K562 (cell line): ENCODE results near the gene ADRA2A. TPM values are rescaled to one million over a fixed set of nuclear protein-coding genes. Genes with fewer than 3 reads are reported as not detected.

ENCODE experiments used
- ATAC-seq: fragments of 200-7000 bp; cut with Tn5 transposase; 3 replicates; pipeline ENCODE4 v1.9.1; 2020; ENCODE audit warnings: moderate library complexity
- BruUV-seq: library from RNA; stranded (reverse); fragments of 400-500 nt; replicated peaks from 2 replicates; lab custom pipeline; 2021; lab: Mats Ljungman, UMichigan
- CTCF ChIA-PET: fragments of 300-600 bp; formaldehyde crosslinking; extraction: SDS; loops from one replicate; lab custom pipeline; 2021; ENCODE audit warnings: low intra/inter-chr PET ratio; lab: Yijun Ruan, JAX
- POLR2A ChIA-PET: fragments of 300-600, 350-650 bp; sonication (Branson Sonifier 250); formaldehyde crosslinking; extraction: SDS; loops from one replicate; lab custom pipeline; 2021; ENCODE audit warnings: antibody characterized with exemption, inconsistent platforms; lab: Yijun Ruan, JAX
- DNase-seq, 4 experiments: peaks; one replicate each; pipeline versions ENCODE4 v3.0.0 to v3.0.0-alpha.2; 2011 to 2018; ENCODE audit warnings: low spot score in 3 of 4, mixed read lengths in 3 of 4; ENCODE audit errors: extremely low read depth in 1 of 4
- FAIRE-seq: peaks from 2 replicates; lab custom pipeline; 2011; peaks lifted over from hg19 to GRCh38; lab: Jason Lieb, UNC
- H2AFZ ChIP-seq: 2 replicates; pipeline ENCODE4 v1.6.0; 2011; ENCODE audit warnings: low read depth, low read length, control low read depth, inconsistent platforms
- H3K27ac ChIP-seq: fragments of 200-600 bp; 3 replicates; pipeline ENCODE4 v1.8.0; 2011; ENCODE audit warnings: low read depth, mild to moderate bottlenecking, control low read depth, inconsistent platforms, low read length, moderate library complexity, mixed read lengths; ENCODE audit errors: extremely low read depth
- H3K27me3 ChIP-seq, 2 experiments: fragments of 300-600 bp in 1 of 2; 2 replicates in 1 of 2; 3 replicates in 1 of 2; pipeline versions ENCODE4 v1.6.0 to v1.8.0; 2011; ENCODE audit warnings: inconsistent platforms in 2 of 2, low read length in 2 of 2, mild to moderate bottlenecking in 1 of 2, mixed read lengths in 1 of 2, moderate library complexity in 1 of 2; ENCODE audit not compliant: control insufficient read depth in 2 of 2, insufficient read depth in 2 of 2
- H3K36me3 ChIP-seq: fragments of 300-600 bp; 3 replicates; pipeline ENCODE4 v1.8.0; 2011; ENCODE audit warnings: mild to moderate bottlenecking, low read length, inconsistent platforms; ENCODE audit not compliant: control insufficient read depth, insufficient read depth
- H3K4me1 ChIP-seq, 2 experiments: fragments of 200-600 bp in 1 of 2; replicated peaks in 1 of 2; 2 replicates in 1 of 2; 3 replicates in 1 of 2; pipeline versions ENCODE4 v1.5.1 to v1.8.0; 2011; ENCODE audit warnings: inconsistent platforms in 2 of 2, low read length in 2 of 2, mild to moderate bottlenecking in 1 of 2, mixed read lengths in 1 of 2, moderate library complexity in 1 of 2; ENCODE audit not compliant: control insufficient read depth in 2 of 2, insufficient read depth in 2 of 2
- H3K4me2 ChIP-seq: 2 replicates; pipeline ENCODE4 v1.6.1; 2011; ENCODE audit warnings: low read length, control low read depth, inconsistent platforms, mixed read lengths; ENCODE audit not compliant: insufficient read depth
- H3K4me3 ChIP-seq: fragments of 200-600 bp; sonication (generic), shearing (Covaris generic); 2 replicates; pipeline ENCODE4 v1.5.1; 2016; ENCODE audit warnings: control low read depth, inconsistent platforms
- H3K79me2 ChIP-seq: fragments of 200-600 bp; 3 replicates; pipeline ENCODE4 v1.8.0; 2011; ENCODE audit warnings: low read length, inconsistent platforms; ENCODE audit not compliant: control insufficient read depth, insufficient read depth
- H3K9ac ChIP-seq, 2 experiments: 2 replicates each; pipeline versions ENCODE4 v1.6.0 to v1.6.1; 2011; ENCODE audit warnings: low read depth in 2 of 2, low read length in 2 of 2, control low read depth in 1 of 2, inconsistent platforms in 1 of 2, mild to moderate bottlenecking in 1 of 2, mixed read lengths in 1 of 2; ENCODE audit not compliant: insufficient read depth in 1 of 2
- H3K9me1 ChIP-seq: one replicate; pipeline ENCODE4 v1.6.0; 2011; ENCODE audit warnings: inconsistent platforms, mild to moderate bottlenecking, low read length, moderate library complexity; ENCODE audit not compliant: control insufficient read depth, insufficient read depth
- H3K9me3 ChIP-seq: replicated peaks from 2 replicates; pipeline ENCODE4 v1.5.1; 2011; ENCODE audit warnings: low read depth, low read length, inconsistent platforms; ENCODE audit not compliant: control insufficient read depth, insufficient read depth
- H4K20me1 ChIP-seq: replicated peaks from 2 replicates; pipeline ENCODE4 v1.6.1; 2011; ENCODE audit warnings: low read length, inconsistent platforms, mixed read lengths; ENCODE audit not compliant: control insufficient read depth, insufficient read depth
- RFX7 ChIP-seq: fragments of 250-450 bp; sonication (Bioruptor Pico); IDR thresholded peaks from 2 replicates; pipeline ENCODE4 v1.5.1; 2021; ENCODE audit warnings: mild to moderate bottlenecking
- SMAD2 ChIP-seq: fragments of 150-350 bp; IDR thresholded peaks from 2 replicates; pipeline ENCODE4 v1.6.1; 2014; ENCODE audit warnings: low read depth, mild to moderate bottlenecking, low read length
- SMARCC2 ChIP-seq: fragments of 450-650 bp; IDR thresholded peaks from 2 replicates; pipeline ENCODE4 v1.6.1; 2017; ENCODE audit warnings: antibody characterized with exemption, moderate library complexity, mild to moderate bottlenecking, low read depth
- SPI1 ChIP-seq: IDR thresholded peaks from 2 replicates; pipeline ENCODE4 v1.6.1; 2011; ENCODE audit warnings: low read depth, low read length, control low read depth, borderline replicate concordance
- ZSCAN32 ChIP-seq: fragments of 450-650 bp; formaldehyde crosslinking; IDR thresholded peaks from 2 replicates; pipeline ENCODE4 v1.4.0; 2020; ENCODE audit warnings: mild to moderate bottlenecking, moderate library complexity
- ZZZ3 ChIP-seq: fragments of 450-650 bp; IDR thresholded peaks from 2 replicates; pipeline ENCODE4 v1.6.1; 2016; ENCODE audit warnings: antibody characterized with exemption, mild to moderate bottlenecking, moderate library complexity
- WGBS: fragments of 100-300 bp; shearing (Covaris generic); methylation state at CpG from one replicate; pipeline ENCODE4 v1.1.6; 2016; ENCODE audit warnings: low coverage, mixed read lengths; ENCODE audit not compliant: insufficient coverage; ENCODE audit errors: missing lambda C conversion rate; 5-methylcytosine and 5-hydroxymethylcytosine counted together
- in situ Hi-C: fragments of 300-500 bp; cut with MboI; formaldehyde crosslinking; loops from 4 replicates; pipeline ENCODE4 v1.15.0; 2018; ENCODE audit warnings: inconsistent platforms, mixed read lengths
- intact Hi-C: fragments of 100-400 bp; cut with micrococcal nuclease; formaldehyde crosslinking; loops from 2 replicates; pipeline ENCODE4 v1.14.2; 2022
- polyA plus RNA-seq, 8 experiments: library from polyadenylated mRNA; depleted of rRNA in 4 of 8; stranded (reverse) in 5 of 8; unstranded in 3 of 8; fragments of >200 nt; fragmentation: Nextera tagmentation in 2 of 8; fragmentation: Illumina TruSeq in 1 of 8; extraction: Ambion mirVana in 2 of 8; extraction: Trizol in 1 of 8; gene quantifications; 2 replicates each; pipeline versions ENCODE4 v1.2.1 to v1.2.3, GENCODE V29; 2011 to 2014; ENCODE audit warnings: inconsistent platforms in 1 of 8, missing spikeins in 1 of 8
- total RNA-seq, 7 experiments: library from RNA; depleted of rRNA in 6 of 7; stranded (reverse); fragments of >200 nt in 6 of 7; fragmentation: Illumina TruSeq in 2 of 7; extraction: Trizol in 2 of 7; gene quantifications; 2 replicates each; pipeline versions ENCODE4 v1.2.1 to v1.2.3, GENCODE V29; 2011 to 2021; ENCODE audit warnings: low replicate concordance in 1 of 7
- TF ChIP-seq, protein P1 (sequence below): fragments of 250-450 bp; sonication (Bioruptor Pico); IDR thresholded peaks from 2 replicates; pipeline ENCODE4 v1.4.0; 2020; ENCODE audit warnings: mild to moderate bottlenecking, moderate library complexity

Gene ADRA2A
- total and polyA plus RNA-seq, 9 of the 15 experiments (the other 6 are each of a cell fraction or from before 2014, with no cell fraction given), result not detected

DNA sequence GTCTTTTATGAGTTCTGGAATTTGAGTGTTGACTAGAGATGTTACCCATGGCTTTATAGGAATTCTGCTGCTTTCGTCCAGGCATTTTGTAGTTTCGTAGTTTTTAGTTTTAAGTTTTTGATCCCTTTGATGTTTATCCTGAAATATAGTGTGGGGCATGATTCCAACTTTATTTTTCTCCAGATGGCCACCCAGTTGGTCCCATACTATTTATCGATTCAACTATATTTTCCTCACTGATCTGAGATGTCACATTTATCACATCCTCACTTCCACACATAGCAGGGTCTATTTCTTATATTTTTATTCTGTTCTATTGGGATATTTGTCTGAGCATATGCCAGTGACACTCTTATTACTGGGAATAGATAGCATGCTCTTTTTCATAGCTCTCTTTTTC is 33.9 kb downstream of the ADRA2A start:
- H4K20me1 ChIP-seq, result no peaks in the 10 kb centered on the region
- in situ Hi-C loops (no loop called here), intact Hi-C loops (no loop called here)
- no peaks in the 10 kb centered on the region for H3K9me1 ChIP-seq
- no peak overlapping the region for H3K27ac ChIP-seq
- H3K4me2 ChIP-seq, result no peak overlapping the region
- TF ChIP-seq SMAD2 (no peak), ZSCAN32 (CRISPR knock-in tag) (no peak), RFX7 (no peak), SMARCC2 (no peak), SPI1 (no peak), ZZZ3 (no peak)
- TF ChIP-seq, protein P1, sequence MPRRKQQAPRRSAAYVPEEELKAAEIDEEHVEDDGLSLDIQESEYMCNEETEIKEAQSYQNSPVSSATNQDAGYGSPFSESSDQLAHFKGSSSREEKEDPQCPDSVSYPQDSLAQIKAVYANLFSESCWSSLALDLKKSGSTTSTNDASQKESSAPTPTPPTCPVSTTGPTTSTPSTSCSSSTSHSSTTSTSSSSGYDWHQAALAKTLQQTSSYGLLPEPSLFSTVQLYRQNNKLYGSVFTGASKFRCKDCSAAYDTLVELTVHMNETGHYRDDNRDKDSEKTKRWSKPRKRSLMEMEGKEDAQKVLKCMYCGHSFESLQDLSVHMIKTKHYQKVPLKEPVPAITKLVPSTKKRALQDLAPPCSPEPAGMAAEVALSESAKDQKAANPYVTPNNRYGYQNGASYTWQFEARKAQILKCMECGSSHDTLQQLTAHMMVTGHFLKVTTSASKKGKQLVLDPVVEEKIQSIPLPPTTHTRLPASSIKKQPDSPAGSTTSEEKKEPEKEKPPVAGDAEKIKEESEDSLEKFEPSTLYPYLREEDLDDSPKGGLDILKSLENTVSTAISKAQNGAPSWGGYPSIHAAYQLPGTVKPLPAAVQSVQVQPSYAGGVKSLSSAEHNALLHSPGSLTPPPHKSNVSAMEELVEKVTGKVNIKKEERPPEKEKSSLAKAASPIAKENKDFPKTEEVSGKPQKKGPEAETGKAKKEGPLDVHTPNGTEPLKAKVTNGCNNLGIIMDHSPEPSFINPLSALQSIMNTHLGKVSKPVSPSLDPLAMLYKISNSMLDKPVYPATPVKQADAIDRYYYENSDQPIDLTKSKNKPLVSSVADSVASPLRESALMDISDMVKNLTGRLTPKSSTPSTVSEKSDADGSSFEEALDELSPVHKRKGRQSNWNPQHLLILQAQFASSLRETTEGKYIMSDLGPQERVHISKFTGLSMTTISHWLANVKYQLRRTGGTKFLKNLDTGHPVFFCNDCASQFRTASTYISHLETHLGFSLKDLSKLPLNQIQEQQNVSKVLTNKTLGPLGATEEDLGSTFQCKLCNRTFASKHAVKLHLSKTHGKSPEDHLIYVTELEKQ (CRISPR knock-in tag), result no peak
- POLR2A ChIA-PET, result no interaction called here
- no peaks in the 10 kb centered on the region for H3K36me3 ChIP-seq
- H3K4me3 ChIP-seq, result no peak overlapping the region
- DNase-seq, result no peak
- no peak for FAIRE-seq
- no peak for ATAC-seq
- no peak overlapping the region for H3K9ac ChIP-seq
- H3K4me1 ChIP-seq, result no peaks in the 10 kb centered on the region
- 0% methylated on average over 3 of the region's 3 CpGs for WGBS
- no peaks in the 10 kb centered on the region for H3K9me3 ChIP-seq
- H2AFZ ChIP-seq, result no peak overlapping the region
- H3K79me2 ChIP-seq, result no peaks in the 10 kb centered on the region
- no TSS peak for BruUV-seq
- peaks cover 0 to 10% of the 10 kb centered on the region in 2 experiments; a peak in 2 of 5 replicates for H3K27me3 ChIP-seq
- CTCF ChIA-PET, result interaction anchor here (0.6 kb wide), 1 partner anchor 42 kb away, joined by 3 read pairs; no protein-coding TSS in a partner anchor
